HG02943 (cell line): ENCODE measurements around the gene SNX25.
"Not testable (repeated sequence)": the region's sequence is repeated elsewhere in the genome, so short reads cannot be mapped to it uniquely, and the experiment has no call there.

Experiments
- ATAC-seq: cut with Tn5 transposase; IDR thresholded peaks from one replicate; pipeline ENCODE4 v1.9.1; 2021; ENCODE audit warnings: mild to moderate bottlenecking, low read depth, moderate library complexity; ENCODE audit not compliant: unreplicated experiment

The SNX25 gene

GRCh38 chr4:185332575-185333464, 123.4 kb downstream of the SNX25 start:
- ATAC-seq, result peak; percentile 64

- ATAC-seq, result no peak
Observed at GRCh38 chr4:185334326-185334725, 124.9 kb downstream of the SNX25 start.

- no peak for ATAC-seq
Observed at GRCh38 chr4:185335579-185335978, 126.2 kb downstream of the SNX25 start.

GRCh38 chr4:185339941-185340340, 130.5 kb downstream of the SNX25 start:
- no peak for ATAC-seq

GRCh38 chr4:185341377-185341776, 132.0 kb downstream of the SNX25 start:
- ATAC-seq, result no peak

- peak; percentile 66 for ATAC-seq
Observed at GRCh38 chr4:185341841-185342240, 132.4 kb downstream of the SNX25 start.

- no peak for ATAC-seq
Observed at GRCh38 chr4:185343726-185344581, 134.6 kb downstream of the SNX25 start.

GRCh38 chr4:185344743-185345538, 135.5 kb downstream of the SNX25 start:
- peak; percentile 56 for ATAC-seq

GRCh38 chr4:185346975-185347601, 137.7 kb downstream of the SNX25 start:
- ATAC-seq, result no peak

- ATAC-seq, result no peak
Observed at GRCh38 chr4:185351691-185352090, 142.3 kb downstream of the SNX25 start.

- no peak for ATAC-seq
Observed at GRCh38 chr4:185352202-185352601, 142.8 kb downstream of the SNX25 start.

- no peak for ATAC-seq
Observed at GRCh38 chr4:185352741-185353140, 143.3 kb downstream of the SNX25 start.

GRCh38 chr4:185357211-185357610, 147.8 kb downstream of the SNX25 start:
- no peak for ATAC-seq

- no peak for ATAC-seq
Observed at GRCh38 chr4:185357733-185358440, 148.5 kb downstream of the SNX25 start.

- ATAC-seq, result no peak
Observed at GRCh38 chr4:185358514-185358913, 149.1 kb downstream of the SNX25 start.

- no peak for ATAC-seq
Observed at GRCh38 chr4:185358959-185359358, 149.6 kb downstream of the SNX25 start.

GRCh38 chr4:185359767-185360446, 150.5 kb downstream of the SNX25 start:
- no peak for ATAC-seq

GRCh38 chr4:185361872-185362271, 152.5 kb downstream of the SNX25 start:
- ATAC-seq, result no peak

- not testable (repeated sequence) for ATAC-seq
Observed at GRCh38 chr4:185362570-185362969, 153.2 kb downstream of the SNX25 start.
